Activated CD4-positive, alpha-beta T cell treated with anti-CD3 and anti-CD28 coated beads, Interleukin-2, amount 50 U/mL, for 1 hour (primary cell): ENCODE results near the gene DENND1A.
"Not testable (repeated sequence)": the region's sequence is repeated elsewhere in the genome, so short reads cannot be mapped to it uniquely, and the experiment has no call there.

Experiments used
- DNase-seq: peaks from one replicate; pipeline ENCODE4 v3.0.0-alpha.2; 2020

The DENND1A gene

DNA sequence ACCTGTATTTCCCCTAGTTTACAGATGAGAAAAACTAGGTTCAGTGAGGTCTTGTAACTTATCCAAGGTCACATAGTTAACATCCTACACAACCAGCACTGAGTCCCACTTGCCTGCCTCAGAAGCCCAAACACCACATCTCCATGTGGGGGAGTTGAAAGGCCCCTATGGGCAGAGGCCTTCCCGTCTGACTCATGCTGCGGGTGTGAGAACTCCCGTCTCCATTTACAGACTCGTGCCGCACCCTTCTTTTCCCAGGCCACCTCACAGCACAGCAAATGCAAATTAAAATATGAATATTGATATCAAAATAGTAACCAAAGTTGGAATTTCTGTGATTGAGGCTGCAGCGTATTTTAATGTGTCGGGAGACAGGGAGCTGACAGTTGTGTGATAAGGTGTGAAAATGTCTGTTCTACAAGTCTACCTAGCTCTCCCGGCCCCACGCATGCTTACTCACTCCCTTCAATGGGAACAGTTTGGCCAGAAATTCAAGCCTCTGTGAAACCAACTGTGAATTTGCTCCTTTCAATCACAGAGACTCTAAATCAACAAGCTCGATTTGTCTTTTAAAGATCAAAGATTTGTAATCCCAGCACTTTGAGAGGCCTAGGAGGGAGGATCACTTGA, 483.8 kb downstream of the DENND1A start:
- DNase-seq, result no peak

- no peak for DNase-seq
These were observed 484.8 kb downstream of the DENND1A start for GRCh38 chr9:123445116-123445515.

DNA sequence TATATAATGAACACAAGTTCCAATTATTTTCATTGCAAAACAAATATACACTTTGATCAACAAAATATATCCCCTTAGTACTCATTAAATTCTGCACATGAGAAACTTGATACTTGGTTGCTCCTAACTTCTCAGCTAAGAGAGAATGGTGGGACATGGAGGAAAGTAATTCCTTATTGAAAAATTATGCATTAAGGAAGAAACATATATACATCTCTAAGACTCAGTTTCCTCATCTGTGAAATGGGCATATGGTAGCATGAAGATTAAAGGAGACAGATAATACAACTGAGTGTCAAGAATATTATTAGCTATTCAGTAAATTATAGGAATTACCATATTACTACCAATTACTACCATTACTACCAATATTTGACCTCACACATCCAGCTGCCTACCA, 488.2 kb downstream of the DENND1A start:
- DNase-seq, result no peak

DNA sequence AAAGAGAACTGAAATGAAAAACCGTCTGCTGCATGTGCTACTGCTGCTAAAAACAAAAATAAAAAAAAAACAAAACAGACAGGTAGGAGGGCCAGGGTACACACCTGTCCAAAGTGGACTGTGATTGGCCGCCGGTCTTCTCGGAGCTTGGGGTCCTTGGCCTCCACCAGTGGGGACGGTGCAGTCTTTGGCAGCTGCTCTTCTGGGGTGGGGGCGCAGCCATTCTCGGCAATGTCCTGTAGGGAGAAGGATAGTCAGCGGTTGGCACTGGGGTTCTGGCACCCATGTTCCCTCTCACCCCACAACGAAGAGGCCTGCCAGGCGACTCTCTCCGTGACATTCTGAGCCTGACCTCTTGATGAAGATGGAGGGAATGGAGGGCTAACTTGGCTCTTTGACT, 489.7 kb downstream of the DENND1A start:
- DNase-seq, result no peak

DNA sequence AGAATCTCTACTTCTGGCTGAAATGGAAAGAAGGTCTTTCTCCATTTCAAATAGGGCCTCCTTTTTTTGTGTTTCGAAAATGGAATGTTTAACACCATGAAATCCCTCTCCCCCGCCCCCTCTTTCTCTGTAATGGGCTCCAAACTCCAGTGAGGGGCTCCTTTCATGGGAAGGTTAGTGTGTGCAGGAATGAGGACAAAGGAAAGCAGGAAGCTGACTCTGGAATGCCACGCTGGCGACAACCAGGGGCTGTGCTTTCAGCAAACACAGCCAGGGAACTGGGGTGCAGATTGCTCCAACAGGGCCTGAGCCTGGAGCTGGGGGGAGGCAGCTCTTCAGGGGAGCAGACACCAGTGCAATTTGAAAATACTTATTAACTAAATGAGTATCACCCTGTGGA, 491.1 kb downstream of the DENND1A start:
- no peak for DNase-seq

DNA sequence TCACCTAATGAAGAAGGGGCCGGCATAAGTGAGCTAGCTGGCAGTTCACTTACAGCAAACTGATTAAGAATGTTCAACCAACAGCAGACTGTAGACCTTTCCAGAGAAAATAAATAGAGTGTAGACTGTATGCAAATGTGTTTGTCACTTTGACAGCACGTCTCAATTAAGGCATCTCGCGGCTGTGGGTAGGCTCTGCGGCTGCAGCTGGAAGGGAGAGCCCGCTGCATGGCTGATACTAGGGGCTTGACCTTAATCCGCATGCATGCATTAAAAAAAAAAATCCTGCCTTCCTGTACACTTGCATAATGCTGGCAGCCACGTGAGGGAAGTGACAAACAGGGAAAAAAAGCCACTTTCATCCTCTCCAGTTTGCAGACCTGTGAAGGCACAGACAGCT, 491.6 kb downstream of the DENND1A start:
- no peak for DNase-seq

GRCh38 chr9:123437201-123437600, 492.7 kb downstream of the DENND1A start:
- no peak for DNase-seq

GRCh38 chr9:123435471-123435870, 494.5 kb downstream of the DENND1A start:
- DNase-seq, result no peak

DNA sequence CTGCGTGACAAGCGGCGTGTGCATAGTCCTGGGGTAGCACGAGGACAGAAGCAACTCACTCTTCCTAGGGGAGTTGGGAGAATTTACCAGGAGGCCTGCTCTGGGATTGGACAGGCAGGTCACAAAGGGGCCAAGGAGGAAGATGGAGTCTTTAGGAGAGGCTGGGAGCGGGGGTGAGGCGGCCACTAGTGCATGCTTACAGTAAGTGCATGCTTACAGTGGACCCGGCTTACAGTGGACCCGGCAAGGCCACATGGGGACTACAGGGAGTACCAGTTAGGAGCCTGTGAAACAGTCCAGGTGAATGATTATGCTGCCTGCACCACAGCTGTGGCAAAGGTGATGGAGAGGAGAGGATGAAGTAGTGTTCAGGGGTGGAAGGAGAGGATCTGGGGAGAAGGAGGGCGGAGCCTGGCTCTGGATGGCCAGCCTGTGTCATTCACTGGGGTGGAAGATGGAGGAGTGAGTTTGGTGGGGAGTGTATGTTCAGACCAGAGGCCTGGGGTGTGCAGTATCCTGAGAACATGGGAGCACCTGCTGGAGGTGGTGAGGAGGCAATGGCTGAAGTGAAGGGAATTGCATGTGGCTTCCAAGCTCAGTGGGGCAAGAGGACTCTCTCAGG, 495.2 kb downstream of the DENND1A start:
- no peak for DNase-seq

GRCh38 chr9:123432331-123433236, 497.3 kb downstream of the DENND1A start:
- no peak for DNase-seq

DNA sequence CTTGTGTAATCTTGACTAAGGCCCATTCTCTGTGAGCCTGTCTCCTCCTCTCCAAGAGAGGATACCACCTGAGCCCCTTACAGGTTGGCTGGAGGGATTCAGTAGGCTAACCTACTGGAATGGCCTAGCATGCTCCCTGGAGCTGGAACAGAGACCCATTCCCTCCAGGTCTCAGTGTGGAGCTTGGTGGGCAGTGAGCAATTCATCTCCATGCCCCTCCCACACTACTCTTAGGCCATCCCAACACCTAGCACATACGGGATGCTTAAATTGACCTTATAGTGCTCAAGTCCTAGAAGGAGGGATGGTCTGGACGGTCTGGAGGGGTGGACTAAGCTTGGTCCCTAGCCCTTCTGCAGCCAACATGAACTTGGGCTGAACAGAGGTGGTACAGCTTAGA, 498.3 kb downstream of the DENND1A start:
- no peak for DNase-seq

- not testable (repeated sequence) for DNase-seq
These were observed 501.5 kb downstream of the DENND1A start for GRCh38 chr9:123428450-123428849.

DNA sequence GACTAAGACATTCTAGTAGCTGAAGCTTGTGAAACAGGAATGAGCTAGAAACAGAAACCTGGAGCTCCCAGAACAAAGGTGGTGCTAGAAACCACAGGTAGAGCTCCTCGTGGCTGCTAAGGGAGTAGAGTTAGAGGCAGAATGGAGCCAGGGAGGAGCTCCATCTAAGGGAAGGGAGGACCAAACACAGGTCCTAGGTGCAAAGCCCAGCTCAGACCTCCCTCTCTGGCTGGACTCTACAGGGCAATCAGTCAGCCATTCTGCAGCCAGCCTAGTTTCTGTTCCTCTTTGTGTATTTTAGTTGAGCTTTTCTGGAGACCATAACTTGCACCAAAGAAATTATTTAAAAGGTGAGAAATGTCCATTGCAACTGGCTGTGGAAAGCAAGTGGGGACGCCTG, 503.5 kb downstream of the DENND1A start:
- no peak for DNase-seq

GRCh38 chr9:123425836-123426365, 504.0 kb downstream of the DENND1A start:
- no peak for DNase-seq

- no peak for DNase-seq
These were observed 504.6 kb downstream of the DENND1A start for GRCh38 chr9:123425261-123425821.

DNA sequence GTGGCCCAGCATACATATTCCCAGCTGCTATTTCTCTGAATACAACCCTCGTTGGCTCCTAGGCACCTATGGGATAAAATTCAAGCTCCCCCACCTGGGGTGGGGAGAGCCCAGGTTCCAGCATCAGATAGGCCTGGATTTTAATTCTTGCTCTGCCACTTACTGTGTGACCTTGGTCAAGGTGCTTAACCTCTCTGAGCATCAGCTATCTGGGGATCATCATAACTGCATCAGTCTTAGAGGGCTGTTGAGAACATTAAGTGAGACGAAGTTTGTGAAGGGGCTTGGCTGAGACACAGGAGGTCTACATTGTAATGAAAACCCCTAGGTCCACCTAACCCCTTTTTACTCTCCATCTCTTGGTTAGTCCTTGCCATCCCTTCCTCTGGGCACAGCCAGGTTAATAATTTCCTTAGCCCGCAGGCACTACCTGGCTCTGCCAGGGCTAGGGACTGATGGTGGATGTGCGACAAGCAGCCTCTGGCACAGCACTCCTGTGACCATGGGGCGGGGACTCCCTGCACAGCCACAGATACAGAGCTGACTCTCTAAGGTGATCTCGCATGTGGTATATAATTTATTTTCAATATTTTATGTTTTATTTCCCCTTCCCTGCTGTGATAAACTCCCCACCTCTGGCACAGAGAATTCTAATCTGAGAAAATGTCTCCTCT, 505.2 kb downstream of the DENND1A start:
- DNase-seq, result no peak

GRCh38 chr9:123424131-123424530, 505.8 kb downstream of the DENND1A start:
- no peak for DNase-seq

- DNase-seq, result no peak
These were observed 506.6 kb downstream of the DENND1A start for GRCh38 chr9:123423311-123423640.

DNA sequence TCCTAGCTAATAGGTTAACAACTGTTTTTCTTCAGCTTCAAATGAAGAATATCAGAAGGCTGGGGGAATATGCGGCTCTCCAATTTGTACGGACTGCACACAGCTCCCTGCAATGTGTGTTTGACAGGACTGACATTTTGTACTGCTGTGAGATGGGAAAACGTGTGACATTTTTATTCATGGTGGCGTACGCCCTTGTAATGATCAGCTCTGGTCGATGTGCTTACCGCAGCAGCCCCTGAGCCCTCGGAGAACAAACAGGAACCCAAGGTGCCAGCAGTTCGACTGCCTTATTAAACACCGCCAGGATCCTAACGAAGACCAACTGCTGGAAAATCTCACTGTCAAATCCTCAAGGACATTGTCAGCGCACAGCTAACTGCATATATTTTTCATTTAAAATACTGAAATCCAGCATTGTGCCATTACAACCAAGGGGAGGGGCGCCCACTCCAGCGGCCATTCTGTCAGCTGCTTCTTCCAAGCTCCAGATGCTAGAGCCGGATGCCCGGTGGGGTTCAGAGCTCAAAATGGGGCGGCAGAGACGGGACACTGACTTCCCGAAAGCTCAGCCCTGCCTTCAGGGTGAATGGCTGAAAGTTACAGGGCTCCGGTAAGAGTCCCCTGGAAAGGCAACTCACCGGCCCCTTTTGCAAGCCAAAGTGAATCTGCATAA, 507.2 kb downstream of the DENND1A start:
- DNase-seq, result no peak

GRCh38 chr9:123421801-123422455, 508.0 kb downstream of the DENND1A start:
- DNase-seq, result no peak

- no peak for DNase-seq
These were observed 508.7 kb downstream of the DENND1A start for GRCh38 chr9:123421186-123421585.
